Measurements from ENCODE around the gene PBRM1.

PBRM1 gene

DNA sequence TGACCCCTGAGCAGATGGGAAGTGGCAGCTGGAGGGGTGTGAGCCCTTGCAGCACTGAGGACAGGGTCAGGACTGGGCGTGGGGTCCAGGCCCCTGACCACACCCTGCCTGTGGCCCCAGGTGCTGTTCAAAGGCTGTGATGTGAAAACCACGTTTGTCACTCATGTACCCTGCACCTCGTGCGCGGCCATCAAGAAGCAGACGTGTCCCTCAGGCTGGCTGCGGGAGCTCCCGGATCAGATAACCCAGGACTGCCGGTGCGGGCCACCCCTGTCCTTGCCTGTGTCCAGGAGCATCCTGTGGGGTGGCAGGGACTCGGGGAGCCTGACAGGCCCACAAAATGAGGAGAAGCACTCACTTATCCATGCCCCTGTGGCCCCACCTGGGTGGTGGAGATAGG, 184.7 kb downstream of the PBRM1 start:
- Mint-ChIP-seq H3K36me3 (ENCODE audit: low read depth) (no peaks in the 10 kb centered on the region), H3K9me3 (no peaks in the 10 kb centered on the region), H3K27me3 (ENCODE audit: low read depth) (no peaks in the 10 kb centered on the region), H3K27ac (no peak overlapping the region), H3K4me1 (no peaks in the 10 kb centered on the region), H3K4me3 (no peak overlapping the region)
- TF ChIP-seq, protein P1, sequence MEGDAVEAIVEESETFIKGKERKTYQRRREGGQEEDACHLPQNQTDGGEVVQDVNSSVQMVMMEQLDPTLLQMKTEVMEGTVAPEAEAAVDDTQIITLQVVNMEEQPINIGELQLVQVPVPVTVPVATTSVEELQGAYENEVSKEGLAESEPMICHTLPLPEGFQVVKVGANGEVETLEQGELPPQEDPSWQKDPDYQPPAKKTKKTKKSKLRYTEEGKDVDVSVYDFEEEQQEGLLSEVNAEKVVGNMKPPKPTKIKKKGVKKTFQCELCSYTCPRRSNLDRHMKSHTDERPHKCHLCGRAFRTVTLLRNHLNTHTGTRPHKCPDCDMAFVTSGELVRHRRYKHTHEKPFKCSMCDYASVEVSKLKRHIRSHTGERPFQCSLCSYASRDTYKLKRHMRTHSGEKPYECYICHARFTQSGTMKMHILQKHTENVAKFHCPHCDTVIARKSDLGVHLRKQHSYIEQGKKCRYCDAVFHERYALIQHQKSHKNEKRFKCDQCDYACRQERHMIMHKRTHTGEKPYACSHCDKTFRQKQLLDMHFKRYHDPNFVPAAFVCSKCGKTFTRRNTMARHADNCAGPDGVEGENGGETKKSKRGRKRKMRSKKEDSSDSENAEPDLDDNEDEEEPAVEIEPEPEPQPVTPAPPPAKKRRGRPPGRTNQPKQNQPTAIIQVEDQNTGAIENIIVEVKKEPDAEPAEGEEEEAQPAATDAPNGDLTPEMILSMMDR (IDR thresholded peaks at IDR 0.05; ENCODE audit: unreplicated experiment in 3 of 3), result no peak

DNA sequence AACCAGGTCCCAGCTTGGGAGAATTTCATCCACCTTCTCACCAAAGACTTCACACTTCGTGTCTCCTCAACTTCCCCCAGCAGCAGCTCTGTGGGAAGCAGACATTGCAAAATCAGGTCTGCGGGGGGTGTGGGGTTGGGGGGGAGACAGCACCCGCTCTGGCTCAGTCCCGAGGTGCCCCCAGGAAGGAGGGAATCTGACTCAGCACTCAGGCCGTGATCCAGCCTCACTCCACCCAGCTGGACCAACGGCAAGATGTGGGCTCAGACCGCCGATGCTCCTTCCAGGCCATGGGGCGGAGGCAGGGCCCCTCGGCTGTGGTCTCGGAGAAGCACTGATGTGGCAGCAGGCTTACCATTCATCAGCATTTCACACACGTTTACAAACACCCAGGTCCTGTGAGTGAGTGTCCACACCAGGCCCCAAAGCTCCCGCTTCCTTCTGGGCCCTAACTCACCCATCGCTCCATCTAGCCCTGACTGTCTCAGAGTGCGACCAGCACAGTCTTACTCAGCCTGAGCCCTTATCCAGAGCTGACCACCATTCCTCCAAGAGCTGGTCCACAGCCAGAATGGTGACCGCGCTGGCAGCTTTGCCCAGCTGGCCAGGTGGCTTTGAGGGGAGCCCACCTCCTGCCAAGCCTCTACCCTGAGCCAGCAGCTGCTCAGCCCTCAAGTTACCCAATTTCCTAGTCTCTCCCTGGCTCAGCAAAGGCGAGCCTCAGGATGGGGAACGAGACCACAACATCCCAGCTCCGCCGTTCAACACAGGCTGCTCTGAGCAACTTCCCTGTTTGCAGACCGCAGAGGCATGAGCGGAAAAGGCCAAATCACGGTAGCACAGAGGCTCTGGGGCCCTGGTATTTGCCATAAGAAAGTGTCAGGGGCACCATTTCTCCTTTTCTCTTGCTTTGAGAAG, 187.3 kb downstream of the PBRM1 start:
- TF ChIP-seq, protein P1 (IDR thresholded peaks at IDR 0.05; ENCODE audit: unreplicated experiment in 3 of 3), result no peak
- Mint-ChIP-seq H3K9me3 (no peaks in the 10 kb centered on the region), H3K27ac (no peak overlapping the region), H3K4me3 (no peak overlapping the region), H3K36me3 (ENCODE audit: low read depth) (no peaks in the 10 kb centered on the region), H3K4me1 (no peaks in the 10 kb centered on the region), H3K27me3 (ENCODE audit: low read depth) (no peaks in the 10 kb centered on the region)

DNA sequence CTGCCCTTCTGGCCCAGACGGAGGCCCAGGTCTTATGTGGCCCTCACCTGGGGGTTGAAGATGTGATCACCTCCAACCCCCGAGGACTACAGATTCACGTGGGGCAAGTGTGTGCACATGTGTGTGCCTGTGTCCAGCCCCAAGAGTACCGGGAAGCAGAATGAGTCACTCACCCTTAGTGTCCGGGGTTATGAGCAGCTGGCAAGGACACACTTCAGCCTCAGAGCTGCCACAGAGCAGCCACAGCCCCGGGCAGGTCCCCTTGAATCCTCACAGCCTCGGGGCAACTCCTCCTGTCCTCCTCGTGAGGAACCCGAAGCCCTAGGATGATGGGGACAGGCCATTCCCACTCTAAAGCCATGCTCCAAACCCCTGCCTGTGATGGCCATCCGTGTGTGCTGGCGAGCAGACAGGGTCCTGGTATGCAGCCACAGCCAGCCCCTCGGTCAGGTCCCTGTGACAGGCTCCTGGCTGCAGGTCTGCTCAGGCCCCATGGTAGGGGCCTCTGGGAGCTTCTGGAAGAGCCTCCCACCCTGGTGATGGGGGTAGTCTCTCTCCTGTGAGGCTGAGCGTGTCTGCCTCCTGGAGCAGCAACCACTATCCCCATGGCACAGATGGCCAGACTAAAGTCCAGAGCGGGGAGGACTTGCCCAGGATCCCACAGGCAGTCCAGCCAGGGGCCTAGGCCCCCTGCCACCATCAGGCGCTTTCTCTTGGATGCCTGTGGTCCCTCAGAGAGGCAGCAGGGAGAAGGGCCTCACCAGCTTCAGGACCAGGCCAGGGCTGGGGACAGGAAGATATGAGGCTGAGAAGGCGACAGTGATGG, 189.7 kb downstream of the PBRM1 start:
- H3K4me3 Mint-ChIP-seq, result no peak overlapping the region
- peaks cover 5% of the 10 kb centered on the region for H3K4me1 Mint-ChIP-seq
- no peaks in the 10 kb centered on the region for H3K9me3 Mint-ChIP-seq
- TF ChIP-seq, protein P1 (IDR thresholded peaks at IDR 0.05; ENCODE audit: unreplicated experiment in 3 of 3), result no peak
- no peak overlapping the region for H3K27ac Mint-ChIP-seq
- H3K27me3 Mint-ChIP-seq (ENCODE audit: low read depth), result no peaks in the 10 kb centered on the region
- H3K36me3 Mint-ChIP-seq (ENCODE audit: low read depth), result peaks cover 14% of the 10 kb centered on the region
